ENCODE measurements around the gene FMNL3.
A peak's percentile ranks its signal among the peaks of the same experiment; 100 is the strongest.

The FMNL3 gene, protein sequence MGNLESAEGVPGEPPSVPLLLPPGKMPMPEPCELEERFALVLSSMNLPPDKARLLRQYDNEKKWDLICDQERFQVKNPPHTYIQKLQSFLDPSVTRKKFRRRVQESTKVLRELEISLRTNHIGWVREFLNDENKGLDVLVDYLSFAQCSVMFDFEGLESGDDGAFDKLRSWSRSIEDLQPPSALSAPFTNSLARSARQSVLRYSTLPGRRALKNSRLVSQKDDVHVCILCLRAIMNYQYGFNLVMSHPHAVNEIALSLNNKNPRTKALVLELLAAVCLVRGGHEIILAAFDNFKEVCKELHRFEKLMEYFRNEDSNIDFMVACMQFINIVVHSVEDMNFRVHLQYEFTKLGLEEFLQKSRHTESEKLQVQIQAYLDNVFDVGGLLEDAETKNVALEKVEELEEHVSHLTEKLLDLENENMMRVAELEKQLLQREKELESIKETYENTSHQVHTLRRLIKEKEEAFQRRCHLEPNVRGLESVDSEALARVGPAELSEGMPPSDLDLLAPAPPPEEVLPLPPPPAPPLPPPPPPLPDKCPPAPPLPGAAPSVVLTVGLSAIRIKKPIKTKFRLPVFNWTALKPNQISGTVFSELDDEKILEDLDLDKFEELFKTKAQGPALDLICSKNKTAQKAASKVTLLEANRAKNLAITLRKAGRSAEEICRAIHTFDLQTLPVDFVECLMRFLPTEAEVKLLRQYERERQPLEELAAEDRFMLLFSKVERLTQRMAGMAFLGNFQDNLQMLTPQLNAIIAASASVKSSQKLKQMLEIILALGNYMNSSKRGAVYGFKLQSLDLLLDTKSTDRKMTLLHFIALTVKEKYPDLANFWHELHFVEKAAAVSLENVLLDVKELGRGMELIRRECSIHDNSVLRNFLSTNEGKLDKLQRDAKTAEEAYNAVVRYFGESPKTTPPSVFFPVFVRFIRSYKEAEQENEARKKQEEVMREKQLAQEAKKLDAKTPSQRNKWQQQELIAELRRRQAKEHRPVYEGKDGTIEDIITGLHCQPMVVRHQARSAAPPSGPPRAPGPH

DNA sequence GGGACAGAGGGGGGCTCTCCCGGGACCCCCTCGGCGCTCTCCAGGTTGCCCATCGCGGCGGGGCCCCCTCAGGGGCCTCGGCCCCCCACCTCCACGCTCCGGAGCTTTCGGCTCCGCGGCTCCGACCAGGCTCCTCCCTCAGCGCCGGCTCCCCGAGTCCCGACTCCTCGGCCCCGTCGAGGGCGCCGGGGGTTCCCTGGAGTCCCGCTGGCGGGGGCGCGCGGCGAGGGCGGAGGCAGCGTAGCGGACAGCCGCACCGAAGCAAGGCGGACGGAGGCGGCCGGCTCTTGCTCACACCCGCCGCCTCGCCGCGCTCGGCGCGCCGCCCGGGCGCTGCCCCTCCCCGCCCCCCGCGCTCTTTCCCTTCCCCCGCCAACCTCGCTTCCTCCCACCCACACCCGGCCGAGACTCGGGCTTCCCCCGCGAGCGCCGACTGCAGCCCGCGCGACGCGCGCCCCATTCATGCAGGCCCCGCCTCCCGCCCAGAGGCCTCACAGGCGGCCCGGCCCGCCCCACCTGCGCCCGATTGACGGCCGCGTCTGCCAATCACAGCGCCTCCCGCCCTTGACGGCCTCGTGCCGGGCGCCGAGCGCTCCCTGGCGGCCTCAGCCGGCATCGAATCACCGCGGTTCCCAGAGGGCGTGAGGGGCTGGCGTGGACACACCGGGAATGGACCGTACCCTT is at the start of gene FMNL3:
Gene FMNL3 (minus strand): TSS at position 278 of the 684 bp plus-strand sequence. CDS start 225 bp downstream, at position 53.
- TF ChIP-seq, protein P1, sequence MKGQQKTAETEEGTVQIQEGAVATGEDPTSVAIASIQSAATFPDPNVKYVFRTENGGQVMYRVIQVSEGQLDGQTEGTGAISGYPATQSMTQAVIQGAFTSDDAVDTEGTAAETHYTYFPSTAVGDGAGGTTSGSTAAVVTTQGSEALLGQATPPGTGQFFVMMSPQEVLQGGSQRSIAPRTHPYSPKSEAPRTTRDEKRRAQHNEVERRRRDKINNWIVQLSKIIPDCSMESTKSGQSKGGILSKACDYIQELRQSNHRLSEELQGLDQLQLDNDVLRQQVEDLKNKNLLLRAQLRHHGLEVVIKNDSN (IDR thresholded peaks at IDR 0.05), result peak; percentile 51; the same call in 1 of the 2 replicates
- TF ChIP-seq, protein P2, sequence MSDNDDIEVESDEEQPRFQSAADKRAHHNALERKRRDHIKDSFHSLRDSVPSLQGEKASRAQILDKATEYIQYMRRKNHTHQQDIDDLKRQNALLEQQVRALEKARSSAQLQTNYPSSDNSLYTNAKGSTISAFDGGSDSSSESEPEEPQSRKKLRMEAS (IDR thresholded peaks at IDR 0.05), result peak; percentile 100
- TF ChIP-seq NFIC (IDR thresholded peaks at IDR 0.05) (peak; percentile 12; the same call in 1 of the 2 replicates), TCF12 (IDR thresholded peaks at IDR 0.05; ENCODE audit: low read depth) (peak; percentile 54; the same call in 1 of the 2 replicates), TAF1 (IDR thresholded peaks at IDR 0.05; ENCODE audit: low read depth) (peak; percentile 52; the same call in 1 of the 2 replicates), CREB1 (IDR thresholded peaks at IDR 0.05; ENCODE audit: low read depth) (no peak), RAD21 (IDR thresholded peaks at IDR 0.05; ENCODE audit: low read depth) (peak; percentile 98), ZBTB7A (IDR thresholded peaks at IDR 0.05; ENCODE audit: low read depth) (peak; percentile 91; the same call in 1 of the 2 replicates), EGR1 (IDR thresholded peaks at IDR 0.05) (peak; percentile 72), CEBPB (IDR thresholded peaks at IDR 0.05) (no peak)

DNA sequence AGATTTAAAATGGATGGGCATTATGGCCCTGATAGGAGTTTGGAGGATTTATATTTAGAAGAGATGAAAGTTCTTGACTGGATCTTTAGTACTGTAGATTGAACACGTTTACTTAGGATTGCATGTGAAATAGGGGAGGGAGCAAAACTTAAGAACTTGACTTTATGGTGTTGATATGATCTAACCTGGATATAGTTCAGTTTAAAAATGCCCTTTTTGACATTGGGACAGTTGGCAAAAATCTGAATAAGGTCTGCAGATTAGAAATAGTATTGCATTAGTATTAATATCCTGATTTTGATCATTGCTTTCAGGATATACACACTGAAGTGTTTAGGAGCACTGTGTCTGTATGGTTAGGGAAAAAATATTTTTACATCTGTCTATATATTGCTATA is 43.8 kb upstream of the FMNL3 start:
- no peak for TF ChIP-seq YY1 (IDR thresholded peaks at IDR 0.05; ENCODE audit: low read depth)
- TF ChIP-seq CREB1 (IDR thresholded peaks at IDR 0.05; ENCODE audit: low read depth), result no peak
- TF ChIP-seq, protein P1 (IDR thresholded peaks at IDR 0.05), result no peak
- TF ChIP-seq CEBPB (IDR thresholded peaks at IDR 0.05), result no peak
- TF ChIP-seq, protein P3, sequence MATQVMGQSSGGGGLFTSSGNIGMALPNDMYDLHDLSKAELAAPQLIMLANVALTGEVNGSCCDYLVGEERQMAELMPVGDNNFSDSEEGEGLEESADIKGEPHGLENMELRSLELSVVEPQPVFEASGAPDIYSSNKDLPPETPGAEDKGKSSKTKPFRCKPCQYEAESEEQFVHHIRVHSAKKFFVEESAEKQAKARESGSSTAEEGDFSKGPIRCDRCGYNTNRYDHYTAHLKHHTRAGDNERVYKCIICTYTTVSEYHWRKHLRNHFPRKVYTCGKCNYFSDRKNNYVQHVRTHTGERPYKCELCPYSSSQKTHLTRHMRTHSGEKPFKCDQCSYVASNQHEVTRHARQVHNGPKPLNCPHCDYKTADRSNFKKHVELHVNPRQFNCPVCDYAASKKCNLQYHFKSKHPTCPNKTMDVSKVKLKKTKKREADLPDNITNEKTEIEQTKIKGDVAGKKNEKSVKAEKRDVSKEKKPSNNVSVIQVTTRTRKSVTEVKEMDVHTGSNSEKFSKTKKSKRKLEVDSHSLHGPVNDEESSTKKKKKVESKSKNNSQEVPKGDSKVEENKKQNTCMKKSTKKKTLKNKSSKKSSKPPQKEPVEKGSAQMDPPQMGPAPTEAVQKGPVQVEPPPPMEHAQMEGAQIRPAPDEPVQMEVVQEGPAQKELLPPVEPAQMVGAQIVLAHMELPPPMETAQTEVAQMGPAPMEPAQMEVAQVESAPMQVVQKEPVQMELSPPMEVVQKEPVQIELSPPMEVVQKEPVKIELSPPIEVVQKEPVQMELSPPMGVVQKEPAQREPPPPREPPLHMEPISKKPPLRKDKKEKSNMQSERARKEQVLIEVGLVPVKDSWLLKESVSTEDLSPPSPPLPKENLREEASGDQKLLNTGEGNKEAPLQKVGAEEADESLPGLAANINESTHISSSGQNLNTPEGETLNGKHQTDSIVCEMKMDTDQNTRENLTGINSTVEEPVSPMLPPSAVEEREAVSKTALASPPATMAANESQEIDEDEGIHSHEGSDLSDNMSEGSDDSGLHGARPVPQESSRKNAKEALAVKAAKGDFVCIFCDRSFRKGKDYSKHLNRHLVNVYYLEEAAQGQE (IDR thresholded peaks at IDR 0.05; ENCODE audit: low read depth), result no peak
- TF ChIP-seq ZBTB7A (IDR thresholded peaks at IDR 0.05; ENCODE audit: low read depth), result no peak
- TF ChIP-seq EGR1 (IDR thresholded peaks at IDR 0.05), result no peak
- TF ChIP-seq, protein P2 (IDR thresholded peaks at IDR 0.05), result no peak
- no peak for TF ChIP-seq FOXM1 (IDR thresholded peaks at IDR 0.05; ENCODE audit: borderline replicate concordance, low read depth)
- TF ChIP-seq TCF12 (IDR thresholded peaks at IDR 0.05; ENCODE audit: low read depth), result no peak
- no peak for TF ChIP-seq TEAD4 (IDR thresholded peaks at IDR 0.05)
- no peak for TF ChIP-seq EP300 (IDR thresholded peaks at IDR 0.05; ENCODE audit: borderline replicate concordance)
- no peak for TF ChIP-seq TAF1 (IDR thresholded peaks at IDR 0.05; ENCODE audit: low read depth)
- TF ChIP-seq NFIC (IDR thresholded peaks at IDR 0.05), result no peak
- no peak for TF ChIP-seq RAD21 (IDR thresholded peaks at IDR 0.05; ENCODE audit: low read depth)

DNA sequence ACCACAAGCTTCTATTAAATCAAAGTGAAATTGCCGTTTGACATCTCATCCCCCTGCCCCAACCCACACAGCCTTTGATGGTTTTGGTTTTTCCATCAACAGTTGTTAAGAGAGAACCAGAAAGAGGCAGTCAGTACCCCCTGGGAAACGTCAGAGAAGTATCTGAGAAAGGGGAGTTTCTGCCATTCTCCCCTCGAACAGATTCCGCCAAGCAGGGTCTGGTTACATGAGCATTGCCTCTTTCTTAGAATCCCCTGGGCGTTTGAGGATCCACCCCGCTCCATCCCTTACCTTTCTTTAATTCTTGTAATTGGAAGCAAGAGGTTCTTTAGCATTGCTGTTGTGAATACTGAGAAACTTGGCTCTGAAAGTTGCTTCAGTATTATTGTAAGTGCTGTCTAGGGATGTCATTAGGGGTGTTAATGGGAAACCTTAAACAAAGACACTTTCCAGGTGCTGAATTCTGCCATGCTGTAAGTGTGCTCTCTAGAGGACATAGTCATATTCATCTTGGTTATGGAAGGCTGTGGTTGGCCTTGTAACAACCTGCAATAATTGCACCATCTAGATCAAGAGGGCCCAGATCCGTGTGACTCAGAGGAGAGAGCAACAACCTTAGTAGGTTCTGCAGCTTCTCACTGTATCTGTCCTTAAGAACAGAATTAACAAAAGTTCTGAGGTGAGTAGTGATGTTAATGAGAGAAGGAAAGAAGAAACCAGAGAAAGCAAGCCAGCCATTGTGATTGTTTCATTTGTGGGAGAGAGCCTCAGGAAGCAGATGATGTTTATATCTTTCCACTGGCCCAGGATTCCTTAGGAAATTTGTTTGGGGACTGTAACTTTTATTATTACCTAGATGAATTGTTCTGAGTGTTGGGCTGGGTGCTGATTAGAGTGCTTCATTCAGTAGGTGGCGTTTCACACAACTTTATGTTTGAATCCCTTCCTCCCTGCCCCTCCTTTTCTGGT is 43.1 kb upstream of the FMNL3 start:
- TF ChIP-seq, protein P3 (IDR thresholded peaks at IDR 0.05; ENCODE audit: low read depth), result no peak
- TF ChIP-seq CEBPB (IDR thresholded peaks at IDR 0.05) (no peak), NFIC (IDR thresholded peaks at IDR 0.05) (no peak), TCF12 (IDR thresholded peaks at IDR 0.05; ENCODE audit: low read depth) (no peak), TAF1 (IDR thresholded peaks at IDR 0.05; ENCODE audit: low read depth) (no peak), TEAD4 (IDR thresholded peaks at IDR 0.05) (no peak), EGR1 (IDR thresholded peaks at IDR 0.05) (no peak), ZBTB7A (IDR thresholded peaks at IDR 0.05; ENCODE audit: low read depth) (no peak), RAD21 (IDR thresholded peaks at IDR 0.05; ENCODE audit: low read depth) (no peak), FOXM1 (IDR thresholded peaks at IDR 0.05; ENCODE audit: borderline replicate concordance, low read depth) (no peak; the same call in 1 of the 2 replicates), YY1 (IDR thresholded peaks at IDR 0.05; ENCODE audit: low read depth) (no peak), CREB1 (IDR thresholded peaks at IDR 0.05; ENCODE audit: low read depth) (no peak), EP300 (IDR thresholded peaks at IDR 0.05; ENCODE audit: borderline replicate concordance) (no peak)
- TF ChIP-seq, protein P2 (IDR thresholded peaks at IDR 0.05), result no peak
- TF ChIP-seq, protein P1 (IDR thresholded peaks at IDR 0.05), result no peak

All from Ishikawa (cell line).